Peyer's patch (tissue), 4 donors: Measurements from ENCODE around the gene CHST1.

Source experiments
- CTCF ChIP-seq, 6 experiments: fragments of 450-650 bp in 4 of 6; fragments of 200-600 bp in 2 of 6; sonication (generic) in 1 of 6; IDR thresholded peaks; one replicate each; pipeline ENCODE4 v1.5.1; 2017 to 2019; ENCODE audit warnings: antibody characterized with exemption in 6 of 6, mild to moderate bottlenecking in 3 of 6, moderate library complexity in 1 of 6
- POLR2A ChIP-seq, 2 donors: fragments of 450-650 bp; IDR thresholded peaks; one replicate each; pipeline ENCODE4 v1.5.1; 2017; ENCODE audit warnings: antibody characterized with exemption in 2 of 2, mild to moderate bottlenecking in 2 of 2, moderate library complexity in 2 of 2

- TF ChIP-seq CTCF (IDR thresholded peaks at IDR 0.05), result no peak
- TF ChIP-seq POLR2A (IDR thresholded peaks at IDR 0.05), result no peak
Observed at GRCh38 chr11:45702511-45702910, 37.1 kb upstream of the CHST1 start.
